CD1c-positive myeloid dendritic cell (primary cell): ENCODE measurements around the gene TEAD1.
A peak's percentile ranks its signal among the peaks of the same experiment; 100 is the strongest.

Experiments
- DNase-seq: peaks from one replicate; pipeline ENCODE4 v3.0.0-alpha.2; 2016; ENCODE audit errors: extremely low spot score

TEAD1 gene

DNA sequence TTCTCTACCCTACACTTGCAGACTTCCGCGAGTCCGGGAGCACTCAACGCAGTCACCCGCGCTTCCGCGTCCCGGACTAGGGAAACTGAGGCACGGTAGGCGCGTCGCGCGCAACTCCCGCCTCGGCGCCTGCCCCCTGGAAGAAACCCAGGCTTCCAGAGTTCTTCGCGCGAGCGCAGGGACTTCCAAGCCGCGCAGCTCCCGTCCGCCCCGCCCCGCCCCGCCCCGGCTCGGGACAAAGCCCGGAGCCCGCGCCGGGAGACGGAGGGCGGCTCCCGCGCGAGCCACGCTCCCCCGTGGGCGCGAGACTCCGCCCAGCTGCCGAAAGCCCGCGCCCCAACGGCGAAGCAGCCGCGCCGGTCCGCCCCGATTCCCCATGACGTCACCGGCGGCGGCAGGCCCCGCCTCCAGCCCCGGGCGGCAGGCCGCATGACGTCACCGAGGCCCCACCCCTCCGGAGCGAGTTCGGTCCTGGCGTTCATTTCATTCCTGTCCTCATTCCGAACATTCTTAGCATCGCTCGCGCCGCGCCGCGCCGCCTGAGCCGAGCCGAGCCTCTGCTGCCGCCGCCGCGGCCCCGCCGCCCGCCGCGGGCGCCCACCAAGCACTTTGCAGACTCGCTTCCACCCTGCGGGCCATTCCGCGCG lies at the start of gene TEAD1:
Gene TEAD1 (plus strand): TSS at position 498 of the 647 bp plus-strand sequence.
- DNase-seq: peak; percentile 86

DNA sequence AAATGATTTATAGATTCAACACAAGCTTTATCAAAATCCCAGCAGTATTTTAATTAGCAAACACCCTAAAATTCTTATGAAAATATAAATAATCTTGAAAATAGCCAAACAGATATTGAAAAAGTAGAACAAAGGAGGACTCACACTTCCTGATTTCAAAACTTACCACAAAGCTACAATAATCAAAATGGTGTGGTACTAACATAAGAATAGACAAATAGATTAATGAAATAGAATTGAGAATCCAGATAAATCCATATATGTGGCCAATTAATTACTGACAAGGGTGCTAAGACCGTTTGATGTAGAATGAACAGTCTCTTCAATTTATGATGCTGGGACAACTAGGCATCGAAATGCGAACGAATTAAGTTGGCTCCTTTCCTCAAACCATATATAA lies 49.6 kb upstream of the TEAD1 start:
- DNase-seq: no peak

DNA sequence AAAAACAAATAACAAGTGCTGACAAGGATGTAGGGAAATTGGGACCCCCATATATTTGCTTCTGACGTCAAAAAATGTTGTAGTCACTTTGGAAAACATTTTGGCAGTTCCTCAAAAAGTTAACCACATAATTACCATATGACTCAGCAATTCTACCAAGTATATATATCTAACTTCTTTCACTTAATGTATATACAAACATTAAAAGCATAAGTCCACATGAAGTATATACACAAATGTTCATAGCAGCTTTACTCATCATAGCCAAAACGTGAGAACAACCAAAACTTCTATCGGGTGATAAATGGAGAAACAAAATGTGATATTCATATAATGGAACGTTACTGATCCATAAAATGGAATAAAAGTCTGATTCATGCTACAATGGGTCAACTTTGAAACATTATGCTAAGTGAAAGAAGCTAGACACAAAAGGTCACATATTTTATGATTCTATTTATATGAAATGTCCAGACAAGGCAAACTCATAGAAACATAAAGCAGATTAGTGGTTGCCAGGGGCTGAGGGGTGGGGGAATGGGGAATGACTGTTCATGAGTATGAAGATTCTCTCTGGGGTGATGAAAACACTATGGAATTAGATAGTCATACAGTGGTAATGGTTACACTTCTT lies 48.7 kb upstream of the TEAD1 start:
- DNase-seq: no peak

- no peak for DNase-seq
Observed at GRCh38 chr11:12626616-12627015, 47.6 kb upstream of the TEAD1 start.

DNA sequence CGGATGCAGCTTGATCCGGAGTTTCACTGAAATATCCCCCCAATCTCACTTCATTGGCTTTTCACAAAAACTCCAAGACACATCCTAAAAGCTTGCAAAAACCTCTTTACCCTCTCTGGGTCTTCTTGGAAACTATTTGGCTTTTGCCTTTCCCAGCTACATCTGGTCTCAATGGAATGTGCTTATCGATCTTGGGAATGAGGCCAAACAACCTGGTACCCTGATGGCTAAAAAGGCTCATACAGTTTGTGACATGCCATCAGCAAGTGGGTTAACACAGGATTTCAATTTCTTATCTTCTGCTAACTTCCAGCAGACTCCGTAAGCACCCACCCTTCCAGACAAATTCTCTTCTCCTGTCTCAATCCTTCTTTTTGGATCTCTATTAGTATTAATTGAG lies 45.9 kb upstream of the TEAD1 start:
- DNase-seq: no peak

GRCh38 chr11:12629601-12630313 lies 44.5 kb upstream of the TEAD1 start:
- no peak for DNase-seq

- no peak for DNase-seq
Observed at GRCh38 chr11:12631651-12632050, 42.6 kb upstream of the TEAD1 start.

DNA sequence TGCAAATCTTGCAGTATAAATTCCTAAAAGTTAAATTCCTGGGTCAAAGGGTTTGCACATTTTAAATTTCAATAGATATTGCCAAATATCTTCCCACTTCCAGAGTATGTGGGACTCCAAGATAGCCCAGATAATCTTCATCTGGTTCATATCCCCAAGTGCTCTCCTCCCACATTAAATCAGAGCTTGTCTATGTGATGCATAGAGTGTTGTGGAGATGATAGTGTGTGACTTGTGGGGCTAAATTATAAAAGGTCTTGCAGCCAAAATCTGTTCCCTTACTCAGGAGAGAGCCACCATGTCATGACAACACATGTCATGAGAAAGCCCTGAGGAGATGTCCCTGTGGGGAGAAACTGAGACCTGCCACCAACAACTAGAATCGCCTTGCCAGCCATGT lies 39.9 kb upstream of the TEAD1 start:
- no peak for DNase-seq

GRCh38 chr11:12636871-12637410 lies 37.3 kb upstream of the TEAD1 start:
- no peak for DNase-seq

DNA sequence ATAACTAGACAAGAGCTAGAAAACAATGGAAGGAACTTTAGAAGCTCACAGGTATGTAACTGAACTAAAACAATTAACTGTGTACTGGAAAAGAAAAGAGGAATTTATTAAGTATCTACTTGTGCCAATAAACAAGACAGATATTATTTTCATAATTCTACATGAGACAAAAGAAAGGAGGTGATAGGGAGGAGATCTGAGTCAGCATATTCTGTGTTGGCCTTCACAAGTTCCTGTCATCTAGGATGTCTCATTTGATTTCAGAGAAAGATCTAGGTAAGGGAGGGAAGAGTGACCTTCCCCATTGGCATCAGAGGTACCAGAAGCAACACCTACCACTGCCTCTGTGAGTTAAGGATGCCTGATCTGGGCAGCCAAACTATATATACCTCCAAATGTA lies 34.8 kb upstream of the TEAD1 start:
- DNase-seq: no peak

DNA sequence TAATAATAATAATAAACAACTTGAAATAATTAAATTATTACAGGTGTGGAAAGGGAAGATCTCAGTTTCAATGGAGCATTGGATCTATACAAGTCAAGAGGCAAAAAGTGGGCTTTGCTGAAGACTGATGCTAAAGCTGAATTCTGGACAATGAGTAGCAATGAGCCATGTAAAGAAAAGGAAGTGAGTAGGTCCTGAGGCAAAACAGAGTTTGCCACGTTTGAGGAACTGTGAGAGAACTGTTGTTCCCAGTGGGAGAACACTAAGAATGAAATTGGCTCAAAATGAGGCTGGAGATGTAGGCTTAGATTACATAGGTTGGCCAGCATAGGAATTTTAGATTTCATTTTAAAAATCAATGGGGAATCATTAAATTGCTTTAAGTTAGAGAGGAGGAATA lies 33.9 kb upstream of the TEAD1 start:
- no peak for DNase-seq

DNA sequence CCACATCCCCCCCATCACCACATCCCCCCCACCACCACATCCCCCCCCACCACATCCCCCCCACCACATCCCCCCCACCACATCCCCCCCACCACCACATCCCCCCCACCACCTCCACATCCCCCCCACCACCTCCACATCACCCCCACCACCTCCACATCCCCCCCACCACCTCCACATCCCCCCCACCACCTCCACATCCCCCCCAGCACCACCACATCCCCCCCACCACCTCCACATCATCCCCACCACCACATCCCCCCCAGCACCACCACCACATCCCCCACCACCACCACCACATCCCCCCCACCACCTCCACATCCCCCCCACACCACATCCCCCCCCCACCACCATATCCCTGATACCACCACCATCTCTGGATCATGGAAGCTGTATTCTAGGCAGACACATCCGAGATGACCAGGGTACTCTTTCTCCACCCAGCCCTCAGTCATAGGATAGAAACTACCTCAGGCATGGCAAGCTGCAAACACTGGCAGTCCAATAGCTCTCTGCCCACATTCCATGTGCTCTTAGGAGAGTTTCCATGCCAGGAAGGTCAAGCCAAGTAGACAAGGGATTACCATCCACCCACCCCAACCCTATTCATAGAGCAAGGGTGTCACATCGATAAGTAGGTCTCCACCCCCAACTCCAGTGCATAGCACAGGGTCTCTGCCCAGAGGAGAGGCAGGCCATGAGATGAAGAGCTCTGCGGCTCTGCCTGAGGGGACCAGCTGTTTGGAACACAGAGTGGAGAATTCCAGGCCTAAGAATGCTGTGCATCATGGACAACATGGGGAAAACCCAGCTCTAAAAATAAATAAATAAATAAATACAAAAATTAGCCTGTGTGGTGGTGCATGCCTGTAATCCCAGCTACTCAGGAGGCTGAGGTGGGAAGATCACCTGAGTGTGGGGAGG lies 33.0 kb upstream of the TEAD1 start:
- DNase-seq: no peak

DNA sequence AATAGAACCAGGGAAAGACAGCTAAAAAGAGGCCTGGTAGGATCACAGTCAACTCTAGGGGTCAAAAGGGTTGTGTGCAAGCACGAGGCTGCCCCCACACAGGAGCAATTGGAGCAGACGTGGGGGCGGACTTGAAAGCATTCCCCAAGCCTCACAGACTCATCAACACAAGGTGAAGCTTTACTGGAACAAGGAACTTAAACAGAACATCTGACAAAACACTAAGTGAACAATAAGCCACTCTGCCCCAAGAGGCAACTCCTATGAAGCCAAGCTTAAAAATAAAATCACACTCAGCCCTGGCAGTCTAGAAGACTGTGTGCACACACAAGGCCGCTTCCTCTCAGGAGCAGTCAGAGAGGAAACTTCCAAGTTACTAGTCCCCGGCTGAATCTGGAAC lies 32.2 kb upstream of the TEAD1 start:
- DNase-seq: no peak

- DNase-seq: no peak
Observed at GRCh38 chr11:12642806-12643428, 31.3 kb upstream of the TEAD1 start.

- no peak for DNase-seq
Observed at GRCh38 chr11:12646478-12646877, 27.7 kb upstream of the TEAD1 start.

GRCh38 chr11:12653729-12654128 lies 20.5 kb upstream of the TEAD1 start:
- DNase-seq: no peak

DNA sequence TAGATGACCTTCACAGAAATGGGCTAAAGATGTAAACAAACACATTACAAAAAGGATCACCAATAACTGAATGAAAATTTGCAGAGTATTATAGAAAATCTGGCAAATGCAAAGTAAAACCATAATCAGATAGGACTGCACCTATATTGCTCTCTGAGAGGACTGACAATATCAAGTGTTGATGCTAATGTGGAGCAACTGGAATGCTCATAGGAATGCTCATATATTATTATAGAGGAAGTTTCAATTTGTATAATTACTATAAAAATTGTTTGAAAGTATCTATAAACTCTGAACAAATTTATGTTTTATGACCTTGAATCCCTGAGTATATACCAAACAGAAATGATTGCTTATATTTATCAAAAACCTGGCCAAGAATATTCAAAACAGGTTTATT lies 18.4 kb upstream of the TEAD1 start:
- no peak for DNase-seq

DNA sequence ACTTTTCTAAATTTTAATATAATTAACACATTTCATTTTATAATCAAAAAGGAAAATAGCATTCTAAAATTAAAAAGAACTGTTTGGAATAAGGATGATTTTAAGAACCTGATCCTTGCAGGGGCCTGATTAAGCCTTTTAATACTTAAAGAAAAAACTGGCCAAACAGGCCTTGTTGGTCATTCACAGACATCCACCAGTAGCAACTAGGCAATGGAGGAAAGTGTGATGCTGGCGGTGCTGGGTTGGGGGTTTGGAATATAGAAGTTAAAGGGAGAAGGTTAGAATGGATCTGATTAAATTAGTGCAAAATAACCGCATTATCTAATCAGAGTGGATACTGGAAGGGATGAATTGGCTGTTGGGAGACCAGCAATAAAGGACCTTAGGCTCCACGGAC lies 16.9 kb upstream of the TEAD1 start:
- no peak for DNase-seq

GRCh38 chr11:12657981-12658380 lies 16.2 kb upstream of the TEAD1 start:
- no peak for DNase-seq

DNA sequence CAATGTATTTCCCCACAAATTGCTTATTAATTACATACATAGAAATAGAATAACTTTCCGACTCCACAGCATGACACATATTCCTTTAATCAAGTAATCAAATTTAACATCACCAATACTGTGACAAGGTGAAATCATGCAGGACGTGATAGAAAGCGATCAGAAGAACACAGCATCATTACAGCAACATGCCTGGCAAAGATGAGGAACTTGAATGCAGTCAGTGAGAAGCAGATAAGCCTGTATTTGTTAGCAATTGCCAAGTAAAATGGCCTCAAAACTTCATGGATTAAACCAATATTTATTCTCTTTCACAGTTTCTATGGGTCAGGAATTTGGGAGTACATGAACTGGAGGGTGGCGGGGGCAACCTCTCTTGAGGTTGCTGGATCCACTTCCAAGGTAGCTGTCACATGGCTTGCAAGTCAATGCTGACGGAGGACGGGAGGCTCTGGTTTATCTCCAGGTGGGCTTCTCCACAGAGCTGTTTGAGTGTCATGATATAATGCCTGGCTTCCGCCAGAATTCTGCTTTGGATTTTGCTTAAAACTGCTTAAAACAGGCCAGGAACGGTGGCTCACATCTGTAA lies 12.0 kb upstream of the TEAD1 start:
- no peak for DNase-seq

DNA sequence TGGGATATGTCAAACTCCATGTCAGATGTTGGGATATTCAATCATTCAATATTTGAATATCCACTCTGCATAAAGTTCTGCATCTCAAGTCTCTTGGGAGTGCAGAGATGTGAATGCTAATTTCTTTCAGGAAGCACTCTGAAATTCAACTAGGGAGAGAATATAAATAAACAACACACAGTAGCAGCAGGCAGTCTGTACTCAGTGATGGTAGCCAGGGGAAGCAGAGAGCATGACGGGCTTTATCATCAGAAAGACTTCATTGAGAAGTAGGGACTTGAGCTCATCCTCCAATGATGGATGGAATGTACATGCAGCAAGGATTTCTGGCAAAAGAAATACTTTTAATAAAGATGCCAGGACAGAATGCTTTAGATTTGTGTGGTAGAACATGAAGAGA lies 9.8 kb upstream of the TEAD1 start:
- DNase-seq: no peak
